Measurements from ENCODE around the gene CCDC120.

The CCDC120 gene

DNA sequence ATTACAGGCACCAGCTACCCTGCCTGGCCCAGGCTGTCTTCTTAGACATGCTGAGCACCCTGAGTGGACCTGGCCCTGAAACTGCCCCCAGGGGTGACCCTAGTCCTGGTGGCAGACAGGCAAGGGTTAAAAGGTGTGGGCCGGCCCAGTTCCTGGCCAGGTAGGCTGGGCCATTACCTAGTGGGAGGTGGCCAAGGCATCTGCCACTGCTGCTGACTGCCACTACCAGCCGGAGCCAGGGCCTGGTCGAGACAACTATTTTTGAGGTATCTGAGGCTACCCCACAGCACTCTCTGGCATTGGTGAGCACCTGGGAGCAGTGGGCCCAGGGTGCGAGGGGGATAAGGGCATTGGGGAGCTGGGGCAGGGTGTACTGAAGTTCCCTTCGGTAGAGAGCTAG, at the start of gene CCDC120:
CCDC120 (plus strand) TSS at position 206 of the 400 bp plus-strand sequence. CDS start 3,043 bp downstream, outside the sequence.
- Mint-ChIP-seq H3K27ac (no peak within 1 kb of the TSS), H3K9me3 (no peaks in the 10 kb centered on the region), H3K36me3 (ENCODE audit: low read depth) (no peaks in the 10 kb centered on the region), H3K4me3 (no peak within 1 kb of the TSS), H3K27me3 (no peaks in the 10 kb centered on the region), H3K4me1 (ENCODE audit: low read depth) (peaks cover 36% of the 10 kb centered on the region)

- H3K4me3 Mint-ChIP-seq = no peak overlapping the region
- H3K4me1 Mint-ChIP-seq (ENCODE audit: low read depth) = no peaks in the 10 kb centered on the region
- no peak overlapping the region for H3K27ac Mint-ChIP-seq
- no peaks in the 10 kb centered on the region for H3K27me3 Mint-ChIP-seq
- H3K9me3 Mint-ChIP-seq = no peaks in the 10 kb centered on the region
- H3K36me3 Mint-ChIP-seq (ENCODE audit: low read depth) = no peaks in the 10 kb centered on the region
These were observed 39.7 kb upstream of the CCDC120 start for GRCh38 chrX:49019050-49019449.

- Mint-ChIP-seq H3K9me3 (no peaks in the 10 kb centered on the region), H3K4me3 (no peak overlapping the region), H3K36me3 (ENCODE audit: low read depth) (no peaks in the 10 kb centered on the region), H3K27ac (no peak overlapping the region), H3K4me1 (ENCODE audit: low read depth) (no peaks in the 10 kb centered on the region), H3K27me3 (no peaks in the 10 kb centered on the region)
These were observed 39.1 kb upstream of the CCDC120 start for GRCh38 chrX:49019599-49020249.

DNA sequence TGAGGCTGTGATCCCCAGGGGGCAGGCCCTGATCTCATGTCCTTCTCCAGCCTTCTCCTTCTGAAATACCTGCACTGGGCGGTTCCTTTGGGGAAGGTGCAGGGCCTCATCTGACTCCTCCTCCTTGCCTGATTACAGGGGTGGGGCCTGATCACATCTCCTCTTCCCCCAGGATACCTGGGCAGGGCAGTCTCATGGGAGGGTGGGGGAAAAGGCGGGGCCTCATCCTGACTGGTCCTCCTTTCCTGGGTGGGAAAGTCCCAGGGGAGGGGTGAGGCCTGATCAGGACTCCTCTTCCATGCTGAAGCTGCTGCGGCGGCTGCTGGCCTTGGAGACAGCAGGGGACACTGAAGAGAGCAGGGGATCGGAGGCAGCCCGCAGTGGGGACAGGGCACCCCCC, 28.9 kb upstream of the CCDC120 start:
- H3K9me3 Mint-ChIP-seq = no peaks in the 10 kb centered on the region
- H3K27me3 Mint-ChIP-seq = no peaks in the 10 kb centered on the region
- no peak overlapping the region for H3K4me3 Mint-ChIP-seq
- H3K36me3 Mint-ChIP-seq (ENCODE audit: low read depth) = peaks cover 24% of the 10 kb centered on the region
- H3K4me1 Mint-ChIP-seq (ENCODE audit: low read depth) = no peaks in the 10 kb centered on the region
- H3K27ac Mint-ChIP-seq = no peak overlapping the region

GRCh38 chrX:49030283-49030682, 28.5 kb upstream of the CCDC120 start:
- Mint-ChIP-seq H3K36me3 (ENCODE audit: low read depth) (peaks cover 25% of the 10 kb centered on the region), H3K27ac (no peak overlapping the region), H3K27me3 (no peaks in the 10 kb centered on the region), H3K9me3 (no peaks in the 10 kb centered on the region), H3K4me1 (ENCODE audit: low read depth) (no peaks in the 10 kb centered on the region), H3K4me3 (no peak overlapping the region)

- peak overlapping the region; percentile 45 for H3K27ac Mint-ChIP-seq
- no peak overlapping the region for H3K4me3 Mint-ChIP-seq
These were observed 20.8 kb upstream of the CCDC120 start for GRCh38 chrX:49037883-49038475.

GRCh38 chrX:49039598-49040375, 19.0 kb upstream of the CCDC120 start:
- H3K4me1 Mint-ChIP-seq (ENCODE audit: low read depth) = peaks cover 38% of the 10 kb centered on the region
- H3K36me3 Mint-ChIP-seq (ENCODE audit: low read depth) = peaks cover 12% of the 10 kb centered on the region
- peak overlapping the region; percentile 61 for H3K27ac Mint-ChIP-seq
- no peaks in the 10 kb centered on the region for H3K27me3 Mint-ChIP-seq
- peak overlapping the region; percentile 47 for H3K4me3 Mint-ChIP-seq
- no peaks in the 10 kb centered on the region for H3K9me3 Mint-ChIP-seq

More at GRCh38 chrX:49037883-49038475, 20.8 kb upstream of the CCDC120 start:
- H3K27me3 Mint-ChIP-seq = no peaks in the 10 kb centered on the region
- H3K9me3 Mint-ChIP-seq = no peaks in the 10 kb centered on the region
- peaks cover 26% of the 10 kb centered on the region for H3K36me3 Mint-ChIP-seq (ENCODE audit: low read depth)
- peaks cover 33% of the 10 kb centered on the region for H3K4me1 Mint-ChIP-seq (ENCODE audit: low read depth)

DNA sequence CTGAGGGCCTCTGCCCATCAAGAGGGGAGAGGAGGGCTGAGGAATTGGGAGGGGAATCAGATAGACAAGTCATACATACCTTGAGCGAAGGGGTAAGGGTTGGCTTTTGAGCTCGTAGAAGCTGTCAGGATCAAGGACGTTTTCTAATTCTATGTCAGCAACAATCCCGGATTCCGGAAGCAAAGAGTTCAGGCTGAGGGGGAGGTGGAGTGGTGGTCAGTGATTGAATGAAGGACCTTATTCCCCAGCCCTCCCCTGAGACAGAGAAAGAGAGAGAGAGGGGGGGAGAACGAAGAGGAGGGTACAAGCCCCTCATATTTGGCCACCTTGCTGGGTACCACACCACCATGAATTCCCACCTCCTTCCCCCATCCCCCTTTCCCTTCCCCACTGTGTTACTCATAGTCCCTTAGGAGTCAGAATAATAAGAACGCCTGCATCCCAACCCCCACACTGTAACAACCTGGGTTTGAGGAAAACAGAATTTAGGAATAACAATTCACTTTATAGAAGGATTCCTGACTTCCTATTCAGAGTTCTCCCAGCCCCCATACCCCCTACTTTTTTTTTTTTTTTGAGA, 18.3 kb upstream of the CCDC120 start:
- Mint-ChIP-seq H3K36me3 (ENCODE audit: low read depth) (peaks cover 11% of the 10 kb centered on the region), H3K27me3 (no peaks in the 10 kb centered on the region), H3K27ac (peak overlapping the region; percentile 49), H3K9me3 (no peaks in the 10 kb centered on the region), H3K4me1 (ENCODE audit: low read depth) (peaks cover 38% of the 10 kb centered on the region), H3K4me3 (no peak overlapping the region)

DNA sequence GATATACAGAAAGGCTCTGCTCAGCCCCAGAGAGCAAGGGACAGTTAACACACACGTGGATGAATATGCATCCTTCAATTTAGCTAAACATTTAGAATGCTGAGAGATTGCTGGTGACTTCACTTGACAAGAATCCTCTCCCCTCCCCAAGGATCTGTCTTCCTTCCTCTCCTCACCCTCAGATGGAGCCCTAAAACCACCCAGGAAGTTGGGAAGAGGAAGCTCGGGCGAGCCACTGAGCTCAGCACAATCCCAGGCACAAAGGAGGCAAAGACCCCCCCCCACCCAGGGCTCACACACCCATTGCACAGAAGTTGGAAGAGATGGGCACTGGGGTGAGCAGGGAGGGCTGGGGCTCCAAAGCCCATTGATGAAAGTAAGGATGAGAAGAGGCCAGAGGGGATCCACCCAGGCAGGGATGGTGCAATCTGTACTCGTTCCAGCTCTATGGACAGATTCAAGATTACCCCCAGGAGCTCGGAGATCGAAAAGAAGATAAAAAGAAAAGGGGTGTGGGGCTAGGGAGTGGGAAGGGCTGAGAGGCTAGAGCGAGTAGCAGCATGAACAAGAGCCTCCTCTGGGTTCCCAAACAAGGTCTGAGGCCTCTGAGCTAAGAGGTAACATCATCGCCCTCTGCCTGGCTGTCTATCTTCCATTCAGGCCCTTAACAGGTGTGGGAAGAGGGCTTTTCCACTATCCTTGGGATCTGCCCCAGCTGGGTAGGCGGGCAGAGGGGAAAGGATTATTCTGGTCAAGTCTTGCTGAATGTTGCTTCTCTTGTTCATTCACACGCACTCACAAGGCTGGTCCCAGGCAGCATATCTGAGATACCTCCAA, 16.8 kb upstream of the CCDC120 start:
- Mint-ChIP-seq H3K9me3 (no peaks in the 10 kb centered on the region), H3K27me3 (no peaks in the 10 kb centered on the region), H3K36me3 (ENCODE audit: low read depth) (peaks cover 11% of the 10 kb centered on the region), H3K27ac (peak overlapping the region; percentile 92), H3K4me3 (peak overlapping the region; percentile 94), H3K4me1 (ENCODE audit: low read depth) (peaks cover 38% of the 10 kb centered on the region)

DNA sequence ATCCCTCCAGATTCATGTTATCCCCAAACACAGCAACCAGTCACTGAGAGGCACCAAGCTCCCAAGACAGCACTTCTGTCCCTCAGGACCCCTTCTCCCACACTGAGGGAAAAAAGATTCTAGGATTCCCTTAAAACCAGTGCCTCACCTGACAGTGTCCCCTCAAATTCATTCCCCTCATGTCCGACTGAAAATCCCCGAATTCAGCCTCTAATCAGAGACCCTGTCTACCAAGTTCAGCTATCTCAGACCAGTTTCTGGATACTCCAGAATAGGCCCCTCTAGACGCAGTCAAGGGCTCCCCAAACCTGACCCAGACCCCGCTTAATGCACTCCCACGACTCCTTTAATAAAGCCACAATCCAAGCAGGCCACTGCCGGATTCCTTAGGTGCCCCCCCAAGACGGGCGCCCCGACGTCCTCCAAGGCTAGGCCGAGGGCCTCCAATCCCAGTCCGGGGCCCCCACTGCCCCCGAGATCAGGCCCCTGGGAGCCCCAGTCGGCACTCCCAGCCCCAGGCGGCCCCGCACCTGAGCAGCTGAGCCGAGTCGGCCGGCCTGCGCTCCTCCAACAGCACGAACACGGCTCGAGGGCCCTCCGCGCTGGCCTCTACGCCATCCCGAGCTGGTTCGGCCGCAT, 16.1 kb upstream of the CCDC120 start:
- Mint-ChIP-seq H3K4me3 (peak overlapping the region; percentile 94), H3K27me3 (no peaks in the 10 kb centered on the region), H3K4me1 (ENCODE audit: low read depth) (peaks cover 38% of the 10 kb centered on the region), H3K27ac (peak overlapping the region; percentile 92), H3K36me3 (ENCODE audit: low read depth) (peaks cover 8% of the 10 kb centered on the region), H3K9me3 (no peaks in the 10 kb centered on the region)

GRCh38 chrX:49043220-49043986, 15.4 kb upstream of the CCDC120 start, which contains the start of gene TFE3:
Gene TFE3, minus strand, starts transcription at chrX:49043357. Its CDS starts 131 bp downstream, at chrX:49043226.
- H3K27me3 Mint-ChIP-seq = no peaks in the 10 kb centered on the region
- peak within 1 kb of the TSS; percentile 94 for H3K4me3 Mint-ChIP-seq
- H3K36me3 Mint-ChIP-seq (ENCODE audit: low read depth) = peaks cover 5% of the 10 kb centered on the region
- H3K27ac Mint-ChIP-seq = peak within 1 kb of the TSS; percentile 92
- no peaks in the 10 kb centered on the region for H3K9me3 Mint-ChIP-seq
- peaks cover 38% of the 10 kb centered on the region for H3K4me1 Mint-ChIP-seq (ENCODE audit: low read depth)

DNA sequence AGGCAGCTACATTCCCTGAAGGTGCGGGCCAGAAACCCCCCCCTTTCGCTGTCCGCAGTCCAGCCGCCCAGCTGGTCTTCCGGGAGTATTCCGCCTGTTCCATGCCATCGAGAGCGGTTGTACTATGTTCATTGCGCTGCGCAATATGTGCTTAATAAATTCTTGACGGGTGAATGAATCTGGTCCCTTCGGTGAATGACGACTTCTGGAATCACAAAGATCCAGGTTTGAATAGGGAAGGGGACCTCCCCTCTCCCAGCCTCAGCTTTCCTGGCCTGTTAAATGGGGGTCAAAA, 14.9 kb upstream of the CCDC120 start:
- Mint-ChIP-seq H3K27me3 (no peaks in the 10 kb centered on the region), H3K27ac (peak overlapping the region; percentile 80), H3K4me1 (ENCODE audit: low read depth) (peaks cover 33% of the 10 kb centered on the region), H3K9me3 (no peaks in the 10 kb centered on the region), H3K36me3 (ENCODE audit: low read depth) (no peaks in the 10 kb centered on the region), H3K4me3 (peak overlapping the region; percentile 94)

- no peaks in the 10 kb centered on the region for H3K9me3 Mint-ChIP-seq
- H3K27ac Mint-ChIP-seq = peak overlapping the region; percentile 92
- peaks cover 44% of the 10 kb centered on the region for H3K4me1 Mint-ChIP-seq (ENCODE audit: low read depth)
- H3K36me3 Mint-ChIP-seq (ENCODE audit: low read depth) = no peaks in the 10 kb centered on the region
- no peaks in the 10 kb centered on the region for H3K27me3 Mint-ChIP-seq
- peak overlapping the region; percentile 87 for H3K4me3 Mint-ChIP-seq
These were observed 5.4 kb upstream of the CCDC120 start for GRCh38 chrX:49053223-49054072.

All from stimulated activated naive CD8-positive, alpha-beta T cell treated with anti-CD3 and anti-CD28 coated beads, Interleukin-15, Interleukin-2, amounts not matched to agents 100 ng/mL and 50 ng/mL, for 24 hours (primary cell).